Measurements from ENCODE around the gene GALNT1.

DNA sequence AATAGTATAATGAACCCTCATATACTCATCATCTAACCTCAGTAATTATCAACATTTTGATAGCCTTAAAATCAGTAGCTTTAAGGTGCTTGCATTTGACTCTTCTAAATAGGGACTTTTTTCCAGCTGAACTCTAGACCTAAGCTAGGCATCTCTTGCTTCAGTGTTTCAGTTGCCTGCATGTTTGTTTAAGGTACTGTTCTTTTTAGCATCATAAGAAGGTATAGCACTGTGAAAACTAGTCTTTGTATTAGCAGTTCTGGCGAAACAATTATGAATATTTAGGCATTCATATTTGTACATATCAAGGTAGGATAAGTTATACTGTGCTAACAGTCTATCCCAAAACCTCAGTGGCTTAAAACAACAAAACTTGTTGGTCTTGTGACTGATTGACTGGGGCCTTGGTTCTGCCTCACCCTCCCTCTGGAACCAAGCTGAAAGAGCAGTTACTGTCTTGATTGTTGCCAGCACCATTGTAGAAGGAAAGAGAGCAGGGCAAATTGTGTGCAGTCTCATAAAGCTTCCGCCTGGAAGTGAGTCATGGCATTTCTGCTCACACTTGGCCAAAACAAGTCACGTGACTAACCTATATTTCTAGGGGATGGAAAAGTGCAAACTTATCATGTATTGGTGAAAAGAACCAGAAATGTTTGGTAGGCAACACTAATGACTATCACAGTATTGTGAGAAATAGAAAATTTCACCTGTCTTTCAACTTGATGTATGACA is 24.3 kb downstream of the GALNT1 start:
- TF ChIP-seq EZH2 (IDR thresholded peaks at IDR 0.05) (no peak), POLR2AphosphoS5 (IDR thresholded peaks at IDR 0.05; ENCODE audit: borderline replicate concordance, low read depth, low read length) (no peak)
